WTC11 (cell line): ENCODE results near the gene ETS2. TPM values are rescaled to one million over a fixed set of nuclear protein-coding genes. Genes with fewer than 3 reads are reported as not detected.

Experiments used
- ATAC-seq: fragments of 200-7000 bp; cut with Tn5 transposase; 2 replicates; pipeline ENCODE4 v1.10.0; 2021; ENCODE audit warnings: mild to moderate bottlenecking, moderate library complexity
- CTCF ChIA-PET: fragments of 300-600 bp; sonication (Branson Sonifier 250); formaldehyde crosslinking; loops from one replicate; lab custom pipeline; 2021; ENCODE audit warnings: antibody characterized with exemption; lab: Charles Lee
- POLR2A ChIA-PET: fragments of 350-600 bp; sonication (Branson Sonifier 250); formaldehyde crosslinking; loops from one replicate; lab custom pipeline; 2021; ENCODE audit warnings: antibody characterized with exemption; lab: Charles Lee
- DNase-seq: peaks from one replicate; pipeline ENCODE4 v3.0.0; 2021; ENCODE audit warnings: low spot score
- H3K27ac Mint-ChIP-seq: 2 replicates; pipeline ENCODE4 v1.8.0; 2021; ENCODE audit warnings: mixed read lengths
- H3K27me3 Mint-ChIP-seq: 2 replicates; pipeline ENCODE4 v1.8.0; 2021; ENCODE audit warnings: low read depth, mild to moderate bottlenecking, moderate library complexity, mixed read lengths
- H3K36me3 Mint-ChIP-seq: 2 replicates; pipeline ENCODE4 v1.8.0; 2021; ENCODE audit warnings: mixed read lengths
- H3K4me1 Mint-ChIP-seq: 2 replicates; pipeline ENCODE4 v1.8.0; 2022; ENCODE audit warnings: mixed read lengths
- H3K4me3 Mint-ChIP-seq: 2 replicates; pipeline ENCODE4 v1.8.0; 2021; ENCODE audit warnings: mild to moderate bottlenecking, moderate library complexity, mixed read lengths
- H3K9me3 Mint-ChIP-seq: 2 replicates; pipeline ENCODE4 v1.8.0; 2021; ENCODE audit warnings: mixed read lengths
- ELF4 ChIP-seq: sonication (generic); formaldehyde crosslinking; IDR thresholded peaks from 2 replicates; pipeline ENCODE4 v1.8.1; 2022; ENCODE audit warnings: low read depth, mild to moderate bottlenecking, moderate library complexity, missing genetic modification reagents
- ESRRA ChIP-seq: sonication (generic); formaldehyde crosslinking; IDR thresholded peaks from 2 replicates; pipeline ENCODE4 v1.8.1; 2022; ENCODE audit warnings: mild to moderate bottlenecking, missing genetic modification reagents, borderline replicate concordance
- ETV6 ChIP-seq: sonication (generic); formaldehyde crosslinking; IDR thresholded peaks from 2 replicates; pipeline ENCODE4 v1.8.1; 2022; ENCODE audit warnings: mild to moderate bottlenecking, missing genetic modification reagents
- FOXJ3 ChIP-seq: sonication (generic); formaldehyde crosslinking; IDR thresholded peaks from 2 replicates; pipeline ENCODE4 v1.9.0; 2021; ENCODE audit warnings: missing genetic modification reagents, mild to moderate bottlenecking, borderline replicate concordance
- FOXK1 ChIP-seq: sonication (generic); formaldehyde crosslinking; IDR thresholded peaks from 2 replicates; pipeline ENCODE4 v1.8.0; 2022; ENCODE audit warnings: mild to moderate bottlenecking, moderate library complexity, missing genetic modification reagents
- HMGA2 ChIP-seq: fragments of 250-450 bp; sonication (Bioruptor Pico); IDR thresholded peaks from 2 replicates; pipeline ENCODE4 v1.4.0; 2021; ENCODE audit warnings: mild to moderate bottlenecking, moderate library complexity
- JUN ChIP-seq: sonication (generic); formaldehyde crosslinking; IDR thresholded peaks from 2 replicates; pipeline ENCODE4 v1.8.0; 2023; ENCODE audit warnings: mild to moderate bottlenecking, missing genetic modification reagents
- SOX15 ChIP-seq: fragments of 250-450 bp; sonication (Bioruptor Pico); IDR thresholded peaks from 2 replicates; pipeline ENCODE4 v1.9.0; 2021; ENCODE audit warnings: mild to moderate bottlenecking
- SP1 ChIP-seq: sonication (generic); formaldehyde crosslinking; conservative IDR thresholded peaks from 2 replicates; pipeline ENCODE4 v1.8.1; 2022; ENCODE audit warnings: missing genetic modification reagents
- TCF7 ChIP-seq: sonication (generic); formaldehyde crosslinking; IDR thresholded peaks from 2 replicates; pipeline ENCODE4 v1.8.0; 2022; ENCODE audit warnings: mild to moderate bottlenecking, low read depth, missing genetic modification reagents, moderate library complexity
- TP53 ChIP-seq: sonication (generic); formaldehyde crosslinking; IDR thresholded peaks from 2 replicates; pipeline ENCODE4 v1.8.1; 2023; ENCODE audit warnings: mild to moderate bottlenecking, missing genetic modification reagents
- ZNF263 ChIP-seq: sonication (generic); formaldehyde crosslinking; IDR thresholded peaks from 2 replicates; pipeline ENCODE4 v1.8.1; 2022; ENCODE audit warnings: low read depth, mild to moderate bottlenecking, moderate library complexity, missing genetic modification reagents
- ZNF671 ChIP-seq: fragments of 250-450 bp; sonication (Bioruptor Pico); IDR thresholded peaks from 2 replicates; pipeline ENCODE4 v1.8.0; 2021; ENCODE audit warnings: mild to moderate bottlenecking
- total RNA-seq: library from RNA; stranded (reverse); gene quantifications from 3 replicates; pipeline ENCODE4 v1.2.3, GENCODE V29; 2021
- TF ChIP-seq, protein P1 (sequence below): sonication (generic); formaldehyde crosslinking; IDR thresholded peaks from 2 replicates; pipeline ENCODE4 v1.8.0; 2022; ENCODE audit warnings: mild to moderate bottlenecking, missing genetic modification reagents
- TF ChIP-seq, protein P2 (sequence below): fragments of 250-450 bp; sonication (Bioruptor Pico); IDR thresholded peaks from 2 replicates; pipeline ENCODE4 v1.9.0; 2021; ENCODE audit warnings: mild to moderate bottlenecking, borderline replicate concordance
- TF ChIP-seq, protein P3 (sequence below): sonication (generic); formaldehyde crosslinking; IDR thresholded peaks from 2 replicates; pipeline ENCODE4 v1.8.1; 2022; ENCODE audit warnings: low read depth, mild to moderate bottlenecking, moderate library complexity, missing genetic modification reagents, borderline replicate concordance
- TF ChIP-seq, protein P4 (sequence below): sonication (generic); formaldehyde crosslinking; IDR thresholded peaks from 2 replicates; pipeline ENCODE4 v1.8.1; 2023; ENCODE audit warnings: mild to moderate bottlenecking, missing genetic modification reagents, moderate library complexity
- TF ChIP-seq, protein P5 (sequence below): fragments of 250-450 bp; sonication (Bioruptor Pico); IDR thresholded peaks from 2 replicates; pipeline ENCODE4 v1.8.0; 2021; ENCODE audit warnings: mild to moderate bottlenecking
- TF ChIP-seq, protein P6 (sequence below): sonication (generic); formaldehyde crosslinking; IDR thresholded peaks from 2 replicates; pipeline ENCODE4 v1.8.1; 2022; ENCODE audit warnings: missing genetic modification reagents, borderline replicate concordance

Gene ETS2
- total RNA-seq, 1 experiment from 2014 or later = 56.4 TPM

DNA sequence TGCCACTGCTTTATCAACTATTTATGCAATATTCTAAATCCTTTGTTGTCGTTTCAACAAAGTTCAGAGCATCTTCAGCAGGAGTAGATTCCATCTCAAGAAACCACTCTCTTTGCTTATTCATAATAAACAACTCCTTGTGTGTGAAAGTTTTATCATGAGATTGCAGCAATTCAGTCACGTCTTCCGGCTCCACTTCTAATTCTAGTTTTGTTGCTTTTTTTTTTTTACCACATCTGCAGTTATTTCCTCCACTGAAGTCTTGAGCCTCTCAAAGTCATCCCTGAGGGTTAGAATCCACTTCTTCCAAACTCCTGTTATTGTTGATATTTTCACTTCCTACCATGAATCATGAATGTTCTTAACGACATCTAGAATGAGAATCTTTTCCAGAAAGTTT, 14.8 kb upstream of the ETS2 start:
- TF ChIP-seq, protein P1, sequence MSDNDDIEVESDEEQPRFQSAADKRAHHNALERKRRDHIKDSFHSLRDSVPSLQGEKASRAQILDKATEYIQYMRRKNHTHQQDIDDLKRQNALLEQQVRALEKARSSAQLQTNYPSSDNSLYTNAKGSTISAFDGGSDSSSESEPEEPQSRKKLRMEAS (CRISPR knock-in tag) = no peak
- TF ChIP-seq, protein P2, sequence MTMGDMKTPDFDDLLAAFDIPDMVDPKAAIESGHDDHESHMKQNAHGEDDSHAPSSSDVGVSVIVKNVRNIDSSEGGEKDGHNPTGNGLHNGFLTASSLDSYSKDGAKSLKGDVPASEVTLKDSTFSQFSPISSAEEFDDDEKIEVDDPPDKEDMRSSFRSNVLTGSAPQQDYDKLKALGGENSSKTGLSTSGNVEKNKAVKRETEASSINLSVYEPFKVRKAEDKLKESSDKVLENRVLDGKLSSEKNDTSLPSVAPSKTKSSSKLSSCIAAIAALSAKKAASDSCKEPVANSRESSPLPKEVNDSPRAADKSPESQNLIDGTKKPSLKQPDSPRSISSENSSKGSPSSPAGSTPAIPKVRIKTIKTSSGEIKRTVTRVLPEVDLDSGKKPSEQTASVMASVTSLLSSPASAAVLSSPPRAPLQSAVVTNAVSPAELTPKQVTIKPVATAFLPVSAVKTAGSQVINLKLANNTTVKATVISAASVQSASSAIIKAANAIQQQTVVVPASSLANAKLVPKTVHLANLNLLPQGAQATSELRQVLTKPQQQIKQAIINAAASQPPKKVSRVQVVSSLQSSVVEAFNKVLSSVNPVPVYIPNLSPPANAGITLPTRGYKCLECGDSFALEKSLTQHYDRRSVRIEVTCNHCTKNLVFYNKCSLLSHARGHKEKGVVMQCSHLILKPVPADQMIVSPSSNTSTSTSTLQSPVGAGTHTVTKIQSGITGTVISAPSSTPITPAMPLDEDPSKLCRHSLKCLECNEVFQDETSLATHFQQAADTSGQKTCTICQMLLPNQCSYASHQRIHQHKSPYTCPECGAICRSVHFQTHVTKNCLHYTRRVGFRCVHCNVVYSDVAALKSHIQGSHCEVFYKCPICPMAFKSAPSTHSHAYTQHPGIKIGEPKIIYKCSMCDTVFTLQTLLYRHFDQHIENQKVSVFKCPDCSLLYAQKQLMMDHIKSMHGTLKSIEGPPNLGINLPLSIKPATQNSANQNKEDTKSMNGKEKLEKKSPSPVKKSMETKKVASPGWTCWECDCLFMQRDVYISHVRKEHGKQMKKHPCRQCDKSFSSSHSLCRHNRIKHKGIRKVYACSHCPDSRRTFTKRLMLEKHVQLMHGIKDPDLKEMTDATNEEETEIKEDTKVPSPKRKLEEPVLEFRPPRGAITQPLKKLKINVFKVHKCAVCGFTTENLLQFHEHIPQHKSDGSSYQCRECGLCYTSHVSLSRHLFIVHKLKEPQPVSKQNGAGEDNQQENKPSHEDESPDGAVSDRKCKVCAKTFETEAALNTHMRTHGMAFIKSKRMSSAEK (CRISPR knock-in tag) = no peak
- no peak for TF ChIP-seq TP53
- no peak for TF ChIP-seq ZNF671
- TF ChIP-seq, protein P3, sequence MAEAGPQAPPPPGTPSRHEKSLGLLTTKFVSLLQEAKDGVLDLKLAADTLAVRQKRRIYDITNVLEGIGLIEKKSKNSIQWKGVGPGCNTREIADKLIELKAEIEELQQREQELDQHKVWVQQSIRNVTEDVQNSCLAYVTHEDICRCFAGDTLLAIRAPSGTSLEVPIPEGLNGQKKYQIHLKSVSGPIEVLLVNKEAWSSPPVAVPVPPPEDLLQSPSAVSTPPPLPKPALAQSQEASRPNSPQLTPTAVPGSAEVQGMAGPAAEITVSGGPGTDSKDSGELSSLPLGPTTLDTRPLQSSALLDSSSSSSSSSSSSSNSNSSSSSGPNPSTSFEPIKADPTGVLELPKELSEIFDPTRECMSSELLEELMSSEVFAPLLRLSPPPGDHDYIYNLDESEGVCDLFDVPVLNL (CRISPR knock-in tag) = no peak
- TF ChIP-seq, protein P4, sequence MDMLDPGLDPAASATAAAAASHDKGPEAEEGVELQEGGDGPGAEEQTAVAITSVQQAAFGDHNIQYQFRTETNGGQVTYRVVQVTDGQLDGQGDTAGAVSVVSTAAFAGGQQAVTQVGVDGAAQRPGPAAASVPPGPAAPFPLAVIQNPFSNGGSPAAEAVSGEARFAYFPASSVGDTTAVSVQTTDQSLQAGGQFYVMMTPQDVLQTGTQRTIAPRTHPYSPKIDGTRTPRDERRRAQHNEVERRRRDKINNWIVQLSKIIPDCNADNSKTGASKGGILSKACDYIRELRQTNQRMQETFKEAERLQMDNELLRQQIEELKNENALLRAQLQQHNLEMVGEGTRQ = no peak
- TF ChIP-seq, protein P5, sequence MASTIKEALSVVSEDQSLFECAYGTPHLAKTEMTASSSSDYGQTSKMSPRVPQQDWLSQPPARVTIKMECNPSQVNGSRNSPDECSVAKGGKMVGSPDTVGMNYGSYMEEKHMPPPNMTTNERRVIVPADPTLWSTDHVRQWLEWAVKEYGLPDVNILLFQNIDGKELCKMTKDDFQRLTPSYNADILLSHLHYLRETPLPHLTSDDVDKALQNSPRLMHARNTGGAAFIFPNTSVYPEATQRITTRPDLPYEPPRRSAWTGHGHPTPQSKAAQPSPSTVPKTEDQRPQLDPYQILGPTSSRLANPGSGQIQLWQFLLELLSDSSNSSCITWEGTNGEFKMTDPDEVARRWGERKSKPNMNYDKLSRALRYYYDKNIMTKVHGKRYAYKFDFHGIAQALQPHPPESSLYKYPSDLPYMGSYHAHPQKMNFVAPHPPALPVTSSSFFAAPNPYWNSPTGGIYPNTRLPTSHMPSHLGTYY (CRISPR knock-in tag) = no peak
- no peak for TF ChIP-seq ESRRA (CRISPR knock-in tag)
- TF ChIP-seq FOXJ3 (CRISPR knock-in tag) = no peak
- CTCF ChIA-PET = no interaction called here
- no peak for DNase-seq
- no peak for ATAC-seq
- H3K4me1 Mint-ChIP-seq = peaks cover 25% of the 10 kb centered on the region
- no peaks in the 10 kb centered on the region for H3K9me3 Mint-ChIP-seq
- no peaks in the 10 kb centered on the region for H3K36me3 Mint-ChIP-seq
- no peak overlapping the region for H3K4me3 Mint-ChIP-seq
- no peaks in the 10 kb centered on the region for H3K27me3 Mint-ChIP-seq
- no peak overlapping the region for H3K27ac Mint-ChIP-seq
- POLR2A ChIA-PET = no interaction called here

DNA sequence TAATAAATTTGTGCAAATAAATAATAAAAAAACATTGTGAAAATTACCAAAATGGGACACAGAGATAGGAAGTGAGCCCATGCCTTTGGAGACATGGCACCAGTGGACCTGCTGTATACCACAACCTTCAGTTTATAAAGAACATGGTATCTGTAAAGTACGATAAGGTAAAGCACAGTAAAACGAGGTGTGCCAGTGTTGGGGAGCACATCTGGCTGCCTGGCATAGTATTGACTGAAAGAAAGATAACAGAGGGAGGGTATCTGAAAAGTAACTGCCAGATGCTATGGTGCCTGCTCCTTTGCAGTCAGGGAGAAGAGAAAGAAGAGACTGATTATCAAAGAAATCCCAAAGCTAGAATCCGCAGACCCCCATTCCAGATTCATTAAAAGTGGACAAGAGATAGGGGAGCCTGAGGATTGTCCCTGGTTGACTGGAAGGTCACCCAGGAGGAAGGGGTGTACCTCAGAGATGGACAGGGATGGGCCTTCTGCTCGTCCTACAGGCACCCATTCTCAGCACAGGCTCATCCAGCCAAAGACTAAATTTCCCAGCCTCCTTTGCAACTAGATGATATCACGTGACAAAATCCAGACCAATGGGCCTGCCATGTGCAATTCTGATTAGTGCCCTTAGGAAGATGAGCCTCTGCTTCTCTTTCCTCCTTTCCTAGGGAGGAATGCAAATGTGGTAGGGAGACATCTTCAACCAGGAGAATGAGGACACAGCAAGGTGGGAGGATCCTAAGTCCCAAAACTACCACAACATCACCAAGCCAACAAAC, 12.9 kb upstream of the ETS2 start:
- no peak overlapping the region for H3K4me3 Mint-ChIP-seq
- POLR2A ChIA-PET = no interaction called here
- no peak for DNase-seq
- ATAC-seq = no peak
- no peaks in the 10 kb centered on the region for H3K36me3 Mint-ChIP-seq
- peaks cover 13% of the 10 kb centered on the region for H3K4me1 Mint-ChIP-seq
- H3K27ac Mint-ChIP-seq = no peak overlapping the region
- CTCF ChIA-PET = no interaction called here
- no peaks in the 10 kb centered on the region; the same call in 1 of the 2 replicates for H3K27me3 Mint-ChIP-seq
- no peaks in the 10 kb centered on the region for H3K9me3 Mint-ChIP-seq
- TF ChIP-seq FOXJ3 (CRISPR knock-in tag) (no peak), SOX15 (CRISPR knock-in tag) (no peak), TCF7 (no peak), SP1 (CRISPR knock-in tag) (no peak), ZNF263 (CRISPR knock-in tag) (no peak), ETV6 (CRISPR knock-in tag) (no peak), ZNF671 (no peak), HMGA2 (CRISPR knock-in tag) (no peak), ELF4 (no peak), JUN (CRISPR knock-in tag) (no peak), FOXK1 (CRISPR knock-in tag) (no peak)
- TF ChIP-seq, protein P6, sequence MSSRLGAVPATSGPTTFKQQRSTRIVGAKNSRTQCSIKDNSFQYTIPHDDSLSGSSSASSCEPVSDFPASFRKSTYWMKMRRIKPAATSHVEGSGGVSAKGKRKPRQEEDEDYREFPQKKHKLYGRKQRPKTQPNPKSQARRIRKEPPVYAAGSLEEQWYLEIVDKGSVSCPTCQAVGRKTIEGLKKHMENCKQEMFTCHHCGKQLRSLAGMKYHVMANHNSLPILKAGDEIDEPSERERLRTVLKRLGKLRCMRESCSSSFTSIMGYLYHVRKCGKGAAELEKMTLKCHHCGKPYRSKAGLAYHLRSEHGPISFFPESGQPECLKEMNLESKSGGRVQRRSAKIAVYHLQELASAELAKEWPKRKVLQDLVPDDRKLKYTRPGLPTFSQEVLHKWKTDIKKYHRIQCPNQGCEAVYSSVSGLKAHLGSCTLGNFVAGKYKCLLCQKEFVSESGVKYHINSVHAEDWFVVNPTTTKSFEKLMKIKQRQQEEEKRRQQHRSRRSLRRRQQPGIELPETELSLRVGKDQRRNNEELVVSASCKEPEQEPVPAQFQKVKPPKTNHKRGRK (CRISPR knock-in tag) = no peak
- TF ChIP-seq, protein P4 = no peak
